ENCODE data around the gene CCSER2. TPM values are rescaled to one million over a fixed set of nuclear protein-coding genes. Genes with fewer than 3 reads are reported as not detected.

The CCSER2 gene
- total RNA-seq, 1 experiment from 2014 or later: 44.1 TPM

GRCh38 chr10:84355106-84355505 lies 26.7 kb downstream of the CCSER2 start:
- Histone ChIP-seq H3K36me3 (ENCODE audit: insufficient read depth, low read length, poor library complexity, severe bottlenecking) (no peaks in the 10 kb centered on the region), H3K9me3 (ENCODE audit: low read depth, low read length, poor library complexity, severe bottlenecking) (no peaks in the 10 kb centered on the region), H3K27me3 (replicated peaks; ENCODE audit: insufficient read depth, low read depth, low read length, poor library complexity) (no peaks in the 10 kb centered on the region), H3K4me1 (ENCODE audit: insufficient read depth, low read length, poor library complexity, severe bottlenecking) (no peaks in the 10 kb centered on the region), H3K27ac (ENCODE audit: low read depth, low read length, poor library complexity, severe bottlenecking) (no peak overlapping the region), H3K4me3 (ENCODE audit: low read depth, low read length, poor library complexity, severe bottlenecking) (no peak overlapping the region)
- CTCF ChIA-PET: no interaction called here
- POLR2A ChIA-PET (ENCODE audit: low non-redundant PET): no interaction called here
- no TSS peak for BruUV-seq (replicated peaks)
- DNase-seq (ENCODE audit: low spot score): no peak
- TF ChIP-seq EZH2 (IDR thresholded peaks at IDR 0.05; ENCODE audit: borderline replicate concordance, low read depth, low read length, poor library complexity, severe bottlenecking) (no peak), CTCF (conservative IDR thresholded peaks at IDR 0.05; ENCODE audit: low read depth, low read length) (no peak)
- intact Hi-C loops (cut with micrococcal nuclease; ENCODE audit: unreplicated experiment): no loop called here

- no TSS peak for BruUV-seq (replicated peaks)
- Histone ChIP-seq H3K36me3 (ENCODE audit: insufficient read depth, low read length, poor library complexity, severe bottlenecking) (no peaks in the 10 kb centered on the region), H3K4me1 (ENCODE audit: insufficient read depth, low read length, poor library complexity, severe bottlenecking) (peaks cover 8% of the 10 kb centered on the region), H3K4me3 (ENCODE audit: low read depth, low read length, poor library complexity, severe bottlenecking) (no peak overlapping the region), H3K27me3 (replicated peaks; ENCODE audit: insufficient read depth, low read depth, low read length, poor library complexity) (no peaks in the 10 kb centered on the region), H3K9me3 (ENCODE audit: low read depth, low read length, poor library complexity, severe bottlenecking) (no peaks in the 10 kb centered on the region), H3K27ac (ENCODE audit: low read depth, low read length, poor library complexity, severe bottlenecking) (no peak overlapping the region)
- no peak for DNase-seq (ENCODE audit: low spot score)
- intact Hi-C loops (cut with micrococcal nuclease; ENCODE audit: unreplicated experiment): no loop called here
- ChIA-PET CTCF (no interaction called here), POLR2A (ENCODE audit: low non-redundant PET) (no interaction called here)
- TF ChIP-seq EZH2 (IDR thresholded peaks at IDR 0.05; ENCODE audit: borderline replicate concordance, low read depth, low read length, poor library complexity, severe bottlenecking): no peak
- TF ChIP-seq CTCF (conservative IDR thresholded peaks at IDR 0.05; ENCODE audit: low read depth, low read length): no peak
Measured at GRCh38 chr10:84356928-84357327, 28.5 kb downstream of the CCSER2 start.

GRCh38 chr10:84358743-84359142 lies 30.4 kb downstream of the CCSER2 start:
- no peak for TF ChIP-seq CTCF (conservative IDR thresholded peaks at IDR 0.05; ENCODE audit: low read depth, low read length)
- TF ChIP-seq EZH2 (IDR thresholded peaks at IDR 0.05; ENCODE audit: borderline replicate concordance, low read depth, low read length, poor library complexity, severe bottlenecking): no peak
- no peak for DNase-seq (ENCODE audit: low spot score)
- no peaks in the 10 kb centered on the region for H3K36me3 ChIP-seq (ENCODE audit: insufficient read depth, low read length, poor library complexity, severe bottlenecking)
- no peaks in the 10 kb centered on the region for H3K9me3 ChIP-seq (ENCODE audit: low read depth, low read length, poor library complexity, severe bottlenecking)
- intact Hi-C loops (cut with micrococcal nuclease; ENCODE audit: unreplicated experiment): no loop called here
- H3K4me3 ChIP-seq (ENCODE audit: low read depth, low read length, poor library complexity, severe bottlenecking): no peak overlapping the region
- ChIA-PET POLR2A (ENCODE audit: low non-redundant PET) (no interaction called here), CTCF (no interaction called here)
- peaks cover 14% of the 10 kb centered on the region for H3K4me1 ChIP-seq (ENCODE audit: insufficient read depth, low read length, poor library complexity, severe bottlenecking)
- H3K27ac ChIP-seq (ENCODE audit: low read depth, low read length, poor library complexity, severe bottlenecking): no peak overlapping the region
- no peaks in the 10 kb centered on the region for H3K27me3 ChIP-seq (replicated peaks; ENCODE audit: insufficient read depth, low read depth, low read length, poor library complexity)
- BruUV-seq (replicated peaks): no TSS peak

All from A673 (cell line).